ENCODE results near the gene KCTD13.
"Not testable (repeated sequence)": the region's sequence is repeated elsewhere in the genome, so short reads cannot be mapped to it uniquely, and the experiment has no call there.

Gene KCTD13

GRCh38 chr16:29925781-29926710 is at the start of gene KCTD13:
Gene KCTD13 (minus strand): TSS chr16:29926226. CDS start chr16:29926033, 193 bp downstream.
- DNase-seq (ENCODE audit: low read depth) = peak; percentile 47

- no peak for DNase-seq (ENCODE audit: low read depth)
These were observed 49.1 kb upstream of the KCTD13 start for GRCh38 chr16:29975134-29975538.

- DNase-seq (ENCODE audit: low read depth) = no peak
These were observed 48.5 kb upstream of the KCTD13 start for GRCh38 chr16:29974291-29975133.

GRCh38 chr16:29973384-29974246 is 47.6 kb upstream of the KCTD13 start, which contains the start of gene TAOK2:
Gene TAOK2 (plus strand): TSS chr16:29973868. CDS start chr16:29977773, 3,905 bp downstream.
- peak; percentile 97 for DNase-seq (ENCODE audit: low read depth)

GRCh38 chr16:29972992-29973383 is 47.0 kb upstream of the KCTD13 start:
- no peak for DNase-seq (ENCODE audit: low read depth)

GRCh38 chr16:29972500-29972899 is 46.5 kb upstream of the KCTD13 start:
- DNase-seq (ENCODE audit: low read depth) = no peak

- no peak for DNase-seq (ENCODE audit: low read depth)
These were observed 45.3 kb upstream of the KCTD13 start for GRCh38 chr16:29971304-29971703.

- DNase-seq (ENCODE audit: low read depth) = no peak
These were observed 42.2 kb upstream of the KCTD13 start for GRCh38 chr16:29968205-29968604.

- no peak for DNase-seq (ENCODE audit: low read depth)
These were observed 37.2 kb upstream of the KCTD13 start for GRCh38 chr16:29963021-29963743.

GRCh38 chr16:29962344-29962994 is 36.4 kb upstream of the KCTD13 start:
- peak; percentile 15 for DNase-seq (ENCODE audit: low read depth)

- DNase-seq (ENCODE audit: low read depth) = peak; percentile 75
These were observed 35.7 kb upstream of the KCTD13 start, which contains the start of gene TMEM219 for GRCh38 chr16:29961479-29962343. Gene TMEM219 (plus strand): TSS chr16:29962079. CDS start chr16:29963144, 1,065 bp downstream.

- DNase-seq (ENCODE audit: low read depth) = no peak
These were observed 35.1 kb upstream of the KCTD13 start for GRCh38 chr16:29961127-29961478.

GRCh38 chr16:29959821-29960220 is 33.8 kb upstream of the KCTD13 start:
- not testable (repeated sequence) for DNase-seq (ENCODE audit: low read depth)

- no peak for DNase-seq (ENCODE audit: low read depth)
These were observed 33.3 kb upstream of the KCTD13 start for GRCh38 chr16:29959293-29959692.

- no peak for DNase-seq (ENCODE audit: low read depth)
These were observed 32.7 kb upstream of the KCTD13 start for GRCh38 chr16:29958756-29959155.

- DNase-seq (ENCODE audit: low read depth) = no peak
These were observed 25.8 kb upstream of the KCTD13 start for GRCh38 chr16:29951625-29952365.

GRCh38 chr16:29950806-29951461 is 24.9 kb upstream of the KCTD13 start:
- no peak for DNase-seq (ENCODE audit: low read depth)

GRCh38 chr16:29947897-29948296 is 21.9 kb upstream of the KCTD13 start:
- no peak for DNase-seq (ENCODE audit: low read depth)

Data from stromal cell of bone marrow (primary cell).